HuH-7 (cell line): ENCODE results near the gene CHIT1.

Source experiments
- DNase-seq: peaks from one replicate; pipeline ENCODE4 v3.0.0; 2011; ENCODE audit warnings: low spot score

The CHIT1 gene

DNA sequence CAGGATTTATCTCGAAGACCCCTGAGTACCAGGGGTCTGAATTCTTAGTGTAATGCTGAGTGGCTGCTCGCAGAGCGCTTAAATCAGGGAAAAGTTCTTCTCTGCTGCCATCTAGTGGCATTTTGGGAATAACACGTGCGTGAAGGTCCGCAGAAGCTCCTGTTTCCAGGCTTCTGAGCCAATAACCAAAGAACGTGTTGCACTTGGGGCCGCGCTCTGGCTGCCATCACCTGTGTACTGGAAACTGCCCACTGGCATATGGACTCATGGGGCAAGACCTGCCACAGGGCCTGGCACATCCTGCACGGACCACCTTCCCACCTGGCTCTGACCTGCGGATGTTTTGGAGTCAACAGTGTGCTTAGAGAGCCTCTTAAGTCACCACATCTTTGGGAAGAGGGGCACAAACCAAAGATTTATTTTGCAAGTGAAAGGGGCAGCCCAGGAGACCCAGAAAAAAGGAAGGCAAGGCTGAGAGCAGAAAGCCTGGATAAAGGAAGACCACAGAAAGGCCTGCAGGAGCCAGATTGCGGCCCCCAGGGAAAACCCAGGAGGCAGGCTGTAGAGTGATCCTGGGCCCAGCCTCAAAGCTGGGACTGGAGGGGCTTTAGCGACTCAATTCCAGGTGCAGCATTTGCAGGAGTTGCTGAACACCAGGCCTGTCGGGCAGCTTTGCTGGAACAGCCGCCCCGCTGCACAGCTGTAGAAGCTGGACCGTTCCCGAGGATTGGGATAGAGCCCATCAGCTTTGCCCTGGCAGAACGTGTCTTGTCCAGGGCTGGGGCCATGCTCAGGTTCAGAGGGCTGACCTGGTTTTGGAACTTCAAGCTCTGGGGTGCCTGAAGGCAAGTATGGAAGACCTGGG lies 13.0 kb downstream of the CHIT1 start:
- peak; percentile 50 for DNase-seq

DNA sequence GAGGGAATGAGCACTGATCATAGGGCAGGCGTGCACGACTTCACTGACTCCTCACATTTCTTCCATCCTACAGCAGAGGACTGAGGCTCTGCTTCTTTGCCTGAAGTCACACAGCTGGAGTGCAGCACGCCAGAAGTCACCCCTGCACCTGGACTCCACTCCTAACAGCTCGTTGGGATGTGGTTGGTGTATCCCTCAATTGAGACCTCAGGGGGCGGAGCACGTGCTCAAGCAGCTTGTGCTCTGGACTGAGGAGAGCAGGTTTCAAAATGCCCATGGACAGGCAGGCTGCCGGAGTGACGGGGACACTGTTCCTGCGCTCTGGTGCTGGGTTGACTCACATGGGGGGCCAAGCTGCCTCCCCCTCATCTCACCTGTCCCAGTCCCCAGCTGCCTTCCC lies 13.9 kb downstream of the CHIT1 start:
- no peak for DNase-seq

DNA sequence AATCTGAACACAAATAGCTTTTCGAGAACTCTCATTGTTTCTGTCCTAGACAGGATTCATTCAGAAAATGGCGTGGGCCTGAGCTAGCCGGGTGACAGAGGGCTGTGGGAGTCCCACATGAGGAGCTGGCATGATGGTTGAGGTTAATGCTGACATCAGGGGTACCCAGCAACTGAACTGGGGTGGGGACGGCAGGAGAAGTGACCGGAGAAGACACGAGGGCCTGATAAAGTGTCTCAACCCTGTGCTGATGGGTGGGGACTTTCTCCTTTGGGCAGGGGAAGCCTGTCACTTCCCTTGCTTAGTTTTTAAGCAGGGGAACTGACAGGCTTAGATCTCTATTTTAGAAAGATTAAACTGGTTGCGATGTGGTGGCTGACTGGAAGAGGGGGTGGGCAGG lies 14.6 kb downstream of the CHIT1 start:
- no peak for DNase-seq

DNA sequence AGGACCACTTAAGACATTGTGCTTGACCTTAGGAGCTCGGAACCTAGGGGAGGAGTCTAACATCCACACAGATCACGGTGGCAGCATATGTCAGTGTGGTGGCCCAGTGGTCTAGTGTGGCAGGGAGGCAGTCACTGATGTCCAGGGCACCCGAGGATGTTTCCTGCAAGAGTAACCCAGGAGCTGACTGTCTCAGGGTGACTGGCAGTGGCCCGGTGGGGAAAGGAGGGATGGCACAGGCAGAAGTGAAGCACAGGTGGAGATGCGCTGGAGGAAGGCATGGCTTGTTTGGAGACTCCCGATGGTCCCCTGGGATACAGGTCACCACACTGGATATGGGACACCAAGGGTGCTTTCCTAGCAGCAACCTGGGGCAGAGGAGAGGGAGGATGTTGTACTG lies 16.3 kb downstream of the CHIT1 start:
- DNase-seq: no peak

DNA sequence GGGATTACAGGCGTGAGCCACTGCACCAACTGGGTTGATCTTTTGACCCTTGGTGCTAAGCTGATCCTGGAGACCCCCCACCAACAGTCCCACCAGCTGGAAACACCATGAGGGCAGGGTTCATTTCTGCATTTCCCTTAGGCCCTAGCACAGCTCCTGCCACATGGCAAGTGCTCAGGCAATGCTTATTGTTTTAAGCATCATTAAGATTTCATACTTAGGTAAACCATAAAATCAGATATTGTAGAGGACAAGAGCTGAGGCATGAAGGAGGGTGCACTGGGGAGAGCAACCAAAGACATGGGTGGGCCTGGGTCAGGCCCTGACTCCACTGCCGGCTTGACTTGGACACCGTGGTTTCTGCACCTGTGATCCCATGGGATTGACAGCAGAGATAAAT lies 17.7 kb downstream of the CHIT1 start:
- no peak for DNase-seq

DNA sequence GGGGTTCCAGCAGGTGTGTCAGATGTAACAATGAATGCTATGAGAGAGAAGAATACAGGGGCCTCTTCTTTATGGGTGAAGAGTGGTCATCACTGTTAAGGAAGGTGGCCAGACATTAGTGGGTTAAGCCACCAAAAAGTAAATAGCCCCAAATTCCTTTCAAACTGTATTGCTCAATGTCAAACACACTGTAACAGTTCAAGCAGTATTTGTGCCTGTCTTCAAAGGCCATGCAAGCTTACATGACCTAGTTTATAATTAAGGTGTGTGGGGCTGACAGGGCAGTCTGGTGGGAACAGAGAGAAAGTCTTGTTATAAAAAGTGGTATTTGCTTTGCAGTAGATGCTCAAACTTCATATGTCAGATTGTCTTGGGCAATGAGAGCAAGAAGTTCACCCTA lies 18.5 kb downstream of the CHIT1 start:
- DNase-seq: no peak

DNA sequence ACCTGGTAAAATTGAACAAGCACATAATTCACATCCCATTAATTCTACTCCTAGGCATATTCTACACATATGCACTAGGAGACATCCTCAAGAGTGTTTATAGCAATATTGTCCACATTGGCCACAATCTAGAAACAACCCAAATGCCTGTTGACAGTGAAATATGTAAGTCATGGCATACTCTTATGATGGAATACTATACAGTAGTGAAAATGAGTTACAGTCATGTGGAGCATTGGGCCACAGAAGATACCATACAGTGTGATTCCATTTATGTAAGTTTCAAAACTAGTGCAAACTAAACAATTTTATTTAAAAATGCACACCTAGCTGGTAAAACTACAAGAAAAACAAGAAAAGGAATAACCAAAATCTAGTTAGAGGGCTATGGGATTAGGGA lies 19.1 kb downstream of the CHIT1 start:
- no peak for DNase-seq

DNA sequence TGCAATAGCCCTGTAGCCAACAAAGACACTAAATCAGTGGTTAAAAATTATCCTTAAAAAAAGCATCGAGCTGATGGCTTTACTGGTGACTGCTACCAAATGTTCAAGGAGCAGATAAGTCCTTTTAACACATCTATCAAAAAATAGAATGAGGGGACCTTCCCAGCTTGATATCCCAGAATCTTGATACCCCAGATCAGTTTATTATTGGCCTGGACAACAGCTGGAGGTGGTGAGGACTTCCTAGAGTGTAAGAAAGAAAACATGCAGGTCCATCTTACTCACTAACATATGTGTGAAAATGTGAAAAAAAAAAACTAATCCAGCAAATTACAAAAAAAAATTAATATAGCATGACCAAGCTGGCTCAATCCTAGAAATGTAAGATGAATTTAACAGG lies 21.3 kb downstream of the CHIT1 start:
- no peak for DNase-seq

DNA sequence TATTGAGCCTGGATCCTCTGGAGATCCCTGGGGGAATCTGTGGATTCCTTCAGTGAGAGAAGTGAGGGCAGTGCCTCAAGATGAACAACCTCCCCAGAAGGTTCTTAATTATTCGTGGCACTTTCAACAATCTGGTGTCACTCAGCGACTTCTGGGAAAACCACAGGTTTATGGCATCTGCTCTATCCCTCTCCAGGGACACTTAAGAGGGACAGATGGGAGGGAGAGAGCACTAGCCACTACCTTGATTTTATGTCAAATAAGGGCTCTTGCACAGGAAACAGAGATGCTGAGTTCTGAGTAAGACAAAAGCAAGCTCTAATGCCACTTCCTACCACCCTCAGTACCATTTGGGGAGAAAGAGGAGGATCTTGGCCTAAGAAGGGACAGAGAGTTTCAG lies 21.7 kb downstream of the CHIT1 start:
- no peak for DNase-seq

DNA sequence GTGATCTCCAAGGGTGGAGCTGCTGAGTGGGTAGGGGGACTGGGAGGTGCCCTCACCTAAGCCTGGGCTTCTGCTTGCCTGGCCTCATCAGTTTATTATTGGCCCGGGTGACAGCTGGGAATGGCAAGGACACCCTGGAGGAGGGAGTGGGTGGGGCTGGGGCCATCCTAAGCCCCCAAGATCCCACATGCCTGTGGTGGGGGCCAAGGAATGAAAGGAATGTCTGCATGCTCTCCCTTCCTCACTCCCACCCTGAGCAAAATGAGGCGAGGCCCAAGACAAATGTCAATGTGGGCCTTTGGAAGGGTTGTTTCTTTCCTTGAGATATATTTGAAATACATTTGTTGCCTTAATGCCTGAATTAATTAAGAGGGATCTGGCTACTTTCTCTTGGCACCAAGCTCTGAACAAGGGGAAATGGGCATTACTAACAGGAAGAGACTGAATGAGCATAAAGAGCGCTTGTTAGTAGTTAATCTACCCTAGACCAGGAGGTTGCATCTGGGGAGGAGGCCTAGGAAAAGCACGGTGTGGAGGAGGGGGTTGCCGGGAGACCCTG lies 23.3 kb downstream of the CHIT1 start:
- no peak for DNase-seq

DNA sequence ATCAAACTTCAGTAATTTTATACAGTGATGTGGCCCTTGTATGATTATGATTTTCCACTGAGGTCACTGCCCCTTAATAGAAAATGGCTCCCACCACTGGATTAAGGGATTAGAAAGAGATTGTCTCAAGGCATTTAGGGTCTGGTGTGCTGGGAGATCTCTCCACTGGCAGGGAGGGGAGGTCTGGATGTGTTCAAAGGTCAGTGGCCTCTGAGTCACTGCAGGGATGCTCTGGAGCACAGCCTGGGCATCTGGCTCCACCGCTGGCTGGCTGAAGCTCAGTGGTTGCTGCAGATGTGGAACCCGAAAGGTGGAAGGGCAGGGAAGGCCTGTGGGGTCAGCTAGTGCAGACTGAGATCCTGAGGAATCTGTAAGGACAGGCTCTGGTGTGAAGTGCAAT lies 24.7 kb downstream of the CHIT1 start:
- no peak for DNase-seq

DNA sequence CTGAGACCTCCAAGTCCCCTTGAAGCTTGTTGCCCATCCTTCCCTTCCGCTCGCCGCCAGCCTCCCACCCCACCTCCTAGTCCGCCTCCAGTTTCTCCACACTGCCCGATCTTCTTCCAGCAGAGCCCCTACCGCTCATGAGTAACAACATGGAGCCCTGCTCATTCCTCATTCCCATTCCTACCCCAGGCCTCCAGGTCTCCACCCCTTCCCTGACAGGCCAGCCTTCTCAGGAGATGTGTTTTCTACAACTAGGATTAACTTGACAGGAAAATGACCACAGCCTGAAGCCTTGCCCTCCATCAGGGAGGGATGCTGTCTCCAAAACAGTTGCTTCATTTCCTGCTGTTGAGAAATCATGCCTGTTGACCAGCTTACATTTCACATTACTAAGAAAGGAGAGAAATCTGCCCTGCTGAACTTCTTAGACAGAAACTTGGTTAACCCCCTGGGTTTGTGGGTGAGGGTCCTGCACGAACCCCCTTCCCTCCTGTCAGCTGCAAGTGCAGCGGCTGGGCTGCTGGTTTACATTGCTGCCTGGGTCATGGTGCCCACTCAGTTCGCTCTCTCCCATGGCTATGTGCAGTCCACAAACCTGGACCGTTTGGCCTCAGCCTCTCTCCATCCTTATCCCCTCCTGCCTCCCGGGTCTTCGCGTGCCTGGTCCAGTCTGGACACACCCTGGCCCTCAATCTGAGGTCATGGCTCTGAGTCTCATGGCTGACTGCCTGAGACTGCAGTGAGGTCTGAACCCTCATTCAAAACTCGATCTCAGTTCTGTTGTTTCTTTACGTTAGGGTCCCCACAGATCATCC lies 26.8 kb downstream of the CHIT1 start:
- DNase-seq: no peak

DNA sequence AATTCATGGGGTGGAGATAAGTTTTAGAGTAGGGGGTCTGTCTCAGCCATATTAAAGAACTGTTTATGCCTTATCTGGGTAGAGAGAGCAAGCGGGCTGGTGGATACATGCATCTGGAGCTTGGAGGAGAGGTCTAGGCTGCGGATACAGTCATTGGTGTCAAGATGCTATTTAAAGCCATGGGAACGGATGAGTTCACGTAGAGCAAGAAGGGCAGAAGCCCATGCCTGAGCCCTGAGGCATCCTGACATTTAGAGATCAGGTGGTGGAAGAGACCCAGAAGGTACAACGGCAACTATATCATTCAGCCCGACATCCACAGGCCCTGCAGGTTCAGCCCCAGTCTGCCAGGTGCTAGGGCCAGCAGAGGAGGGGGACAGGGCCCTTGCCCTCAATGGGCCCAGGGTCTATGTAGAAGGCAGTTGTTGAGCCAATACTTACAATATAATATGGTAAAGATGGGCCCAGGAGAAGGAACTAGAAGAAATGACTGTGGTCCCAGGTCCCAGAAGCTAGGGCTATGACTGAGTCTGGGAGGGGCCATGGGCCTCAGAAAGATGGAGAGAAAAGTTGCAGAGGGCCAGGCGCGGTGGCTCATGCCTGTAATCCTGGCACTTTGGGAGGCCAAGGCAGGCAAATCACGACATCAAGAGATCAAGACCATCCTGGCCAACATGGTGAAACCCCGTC lies 27.8 kb downstream of the CHIT1 start:
- DNase-seq: no peak

DNA sequence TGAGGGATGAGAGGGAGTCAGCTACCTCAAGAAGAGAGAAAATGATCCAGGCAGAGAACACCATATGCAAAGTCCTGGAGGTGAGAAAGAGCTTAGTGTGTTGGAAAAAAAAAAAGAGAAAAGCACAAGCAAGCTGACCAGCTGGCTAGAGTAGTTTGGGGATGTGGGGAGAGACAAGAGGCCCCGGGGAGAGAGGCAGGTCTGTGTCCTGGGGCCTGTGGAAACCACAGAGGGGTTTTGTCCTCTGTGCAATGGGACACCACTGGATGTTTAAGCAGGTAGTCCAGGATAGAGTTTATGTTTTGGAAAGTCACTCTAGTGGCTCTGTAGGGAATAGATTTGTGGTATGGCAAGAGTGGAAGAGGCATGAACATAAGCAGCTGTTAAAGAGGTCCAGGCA lies 28.6 kb downstream of the CHIT1 start:
- no peak for DNase-seq

DNA sequence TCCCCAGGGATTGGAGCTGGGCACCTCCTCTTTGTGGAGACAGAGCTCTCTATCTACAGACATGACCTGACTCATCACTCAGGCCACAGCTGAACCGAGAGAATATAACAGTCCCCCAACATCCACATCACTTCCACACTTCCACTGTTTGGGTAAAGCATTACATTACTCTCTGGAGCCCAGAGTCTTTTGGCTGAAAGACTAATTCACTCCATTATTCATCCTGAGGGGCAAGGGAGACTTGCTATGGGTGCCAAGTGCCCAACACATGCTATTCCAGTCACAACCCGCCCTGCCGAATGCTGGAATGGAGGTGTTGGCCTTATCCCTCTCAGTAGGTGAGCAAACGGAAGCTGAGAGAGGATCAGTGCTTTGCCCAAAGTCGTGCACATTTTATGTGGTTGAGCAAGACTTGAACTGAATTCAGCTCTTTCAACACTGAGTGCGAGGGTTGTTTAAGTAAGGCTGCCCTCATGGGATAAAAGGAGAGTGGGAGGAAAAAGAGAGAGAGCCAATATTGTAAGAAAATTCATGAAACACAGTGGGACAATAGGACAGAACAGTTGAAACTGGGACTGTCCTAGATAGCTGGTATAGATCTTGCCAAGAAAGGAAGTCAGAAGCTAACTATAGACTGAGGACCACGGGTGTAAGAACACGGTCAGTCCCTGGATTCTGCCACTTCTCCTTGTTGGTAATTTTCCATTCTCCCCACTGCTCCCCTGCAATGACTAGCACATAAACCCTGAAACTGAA lies 29.5 kb downstream of the CHIT1 start:
- DNase-seq: peak; percentile 34

DNA sequence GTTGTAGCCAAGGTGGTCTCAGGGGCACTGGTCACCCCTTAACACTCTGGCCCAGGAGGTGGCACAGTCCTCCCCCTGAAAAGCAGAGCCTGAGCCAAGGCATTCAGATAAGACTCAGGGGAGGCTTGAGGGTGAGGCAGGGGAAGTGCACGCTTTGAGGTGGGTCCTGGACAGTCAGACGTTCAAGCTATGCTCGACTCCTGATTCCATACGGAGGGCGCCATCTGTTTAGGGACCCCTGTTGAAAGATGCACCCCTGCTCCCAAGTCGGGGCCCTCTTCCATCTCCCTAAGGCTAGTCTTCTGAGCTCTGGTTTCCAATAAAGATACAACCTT lies 30.0 kb downstream of the CHIT1 start:
- DNase-seq: no peak

DNA sequence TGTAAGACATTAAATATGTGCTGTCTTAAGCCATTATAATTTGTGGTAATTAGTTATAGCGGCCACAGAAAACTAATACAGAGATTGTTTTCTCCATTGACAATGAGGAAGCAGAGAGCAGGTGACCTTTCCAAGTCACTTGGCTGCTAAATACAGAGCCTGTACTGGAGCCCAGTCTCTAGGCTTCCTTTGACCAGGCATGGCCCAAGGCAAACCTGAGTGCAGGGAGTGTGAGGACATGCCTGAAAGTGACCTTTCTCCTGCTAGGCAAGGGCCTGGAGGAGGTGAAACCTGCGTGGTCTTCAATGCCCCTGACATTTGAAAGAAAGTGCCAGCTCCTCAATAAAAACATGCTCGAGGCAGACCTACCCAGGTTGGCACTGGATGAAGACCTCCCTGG lies 30.5 kb downstream of the CHIT1 start:
- no peak for DNase-seq

DNA sequence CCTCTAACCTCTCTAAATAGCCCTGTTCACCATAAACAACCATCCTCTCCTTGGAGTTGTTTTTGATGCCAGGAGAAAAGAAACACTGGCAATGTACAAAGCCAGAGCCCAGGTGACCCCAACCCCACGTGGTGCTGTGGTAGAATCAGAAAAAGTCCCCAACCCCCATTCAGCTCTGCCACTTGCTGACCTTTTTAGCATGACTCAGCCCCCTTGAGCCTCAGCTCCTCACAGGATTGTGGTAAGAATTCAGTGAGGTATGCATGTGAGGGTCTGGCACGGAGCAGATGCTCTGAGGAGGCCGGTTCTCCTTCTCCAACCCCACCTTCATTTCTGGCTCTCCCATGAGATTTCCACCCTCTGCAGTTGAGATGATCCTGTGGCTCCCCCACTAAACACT lies 31.8 kb downstream of the CHIT1 start:
- no peak for DNase-seq

DNA sequence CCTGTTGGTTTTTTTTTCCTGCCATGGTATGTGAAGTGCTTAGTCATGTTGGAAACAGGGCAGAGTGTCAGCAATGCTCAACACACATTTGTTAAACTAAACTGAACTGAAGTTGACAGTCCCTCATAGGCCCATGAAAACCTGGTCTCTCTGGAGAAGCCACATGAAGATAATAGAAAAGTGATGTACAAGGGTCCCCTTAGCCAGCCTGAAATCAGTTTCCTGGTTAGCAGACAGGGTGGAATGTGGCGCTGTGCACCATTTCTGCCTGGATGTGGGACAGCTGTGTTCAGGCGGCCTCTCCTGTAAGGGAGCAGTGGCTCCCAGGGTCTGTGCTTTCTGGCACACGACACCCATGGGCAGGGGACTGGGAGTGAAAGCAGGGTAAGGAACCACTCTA lies 33.1 kb downstream of the CHIT1 start:
- DNase-seq: no peak

DNA sequence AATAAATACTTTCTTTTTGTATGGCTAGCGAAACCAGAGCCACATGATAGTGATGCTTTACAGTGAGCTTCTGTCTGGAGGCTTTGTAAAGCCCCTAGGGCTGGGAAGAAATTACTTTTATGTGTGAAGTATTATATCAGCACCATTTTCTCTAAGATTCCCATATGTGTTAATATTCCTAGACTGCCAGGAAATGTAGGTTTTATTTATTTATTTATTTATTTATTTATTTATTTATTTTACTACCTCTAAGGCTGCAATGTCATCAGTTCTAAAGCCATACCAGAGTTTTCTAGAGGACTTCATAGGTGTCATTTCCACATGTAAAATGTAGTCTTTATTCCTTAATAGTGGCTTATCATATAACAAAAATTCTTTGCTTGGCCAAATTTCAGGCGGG lies 38.5 kb downstream of the CHIT1 start:
- no peak for DNase-seq

DNA sequence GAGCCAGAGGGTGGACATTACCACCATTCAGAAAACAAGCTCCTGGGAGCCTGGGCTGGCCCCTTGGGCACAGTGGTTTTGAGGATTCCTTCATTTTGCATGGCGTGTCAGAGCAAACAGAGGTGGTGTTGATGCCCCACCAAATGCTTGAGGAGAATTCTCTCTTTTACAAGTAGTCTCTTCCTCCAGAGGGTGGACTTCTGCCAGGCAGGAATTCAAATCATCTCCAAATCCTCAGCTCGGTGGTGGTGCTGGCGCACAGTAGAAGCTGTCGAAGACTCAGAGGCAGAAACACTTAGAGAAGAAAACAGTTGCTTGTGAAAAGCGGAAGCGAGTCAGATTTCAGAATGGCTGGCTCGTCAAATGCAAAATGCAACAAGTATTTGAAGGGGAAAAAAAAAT lies 39.5 kb downstream of the CHIT1 start:
- no peak for DNase-seq

DNA sequence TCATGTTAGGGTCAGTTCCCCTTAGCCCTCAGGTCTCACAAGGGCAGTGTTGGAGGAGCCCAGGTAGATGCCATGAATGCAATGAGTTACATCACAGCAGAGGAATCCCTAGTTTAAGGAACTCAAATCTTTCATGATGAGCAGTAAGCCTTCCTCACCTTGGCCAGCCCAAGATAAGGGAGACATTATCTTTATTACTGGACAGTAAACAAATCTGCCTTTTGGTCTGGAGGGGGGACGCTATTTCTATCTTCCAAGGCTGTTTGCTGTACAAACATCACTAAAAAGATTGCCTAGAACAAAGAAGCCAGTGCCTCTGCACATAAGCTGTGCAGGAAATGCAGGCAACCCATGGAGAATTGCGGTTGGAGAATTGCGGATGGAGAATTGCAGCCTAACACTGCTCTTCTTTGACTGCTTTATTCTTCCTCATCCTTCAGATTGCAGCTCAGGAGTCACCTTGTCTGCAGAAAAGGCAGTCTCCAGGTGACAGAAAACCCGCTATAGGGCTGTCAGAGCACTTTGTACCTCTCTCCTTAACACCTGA lies 40.7 kb downstream of the CHIT1 start:
- peak; percentile 61 for DNase-seq
